IgD-negative memory B cell (primary cell): ENCODE results near the gene BTN2A1. TPM values are rescaled to one million over a fixed set of nuclear protein-coding genes. Genes with fewer than 3 reads are reported as not detected.
"Not testable (repeated sequence)": the region's sequence is repeated elsewhere in the genome, so short reads cannot be mapped to it uniquely, and the experiment has no call there.

ENCODE experiments used
- H3K27ac Mint-ChIP-seq, 3 donors: one replicate each; pipeline ENCODE4 v1.8.0; 2020 to 2022; ENCODE audit warnings: mild to moderate bottlenecking in 3 of 3, mixed read lengths in 3 of 3, moderate library complexity in 1 of 3
- H3K27me3 Mint-ChIP-seq: one replicate; pipeline ENCODE4 v1.8.0; 2021; ENCODE audit warnings: mixed read lengths
- H3K36me3 Mint-ChIP-seq: one replicate; pipeline ENCODE4 v1.8.0; 2020; ENCODE audit warnings: mild to moderate bottlenecking, mixed read lengths
- H3K4me1 Mint-ChIP-seq, 3 donors: one replicate each; pipeline ENCODE4 v1.8.0; 2020 to 2022; ENCODE audit warnings: mixed read lengths in 3 of 3, mild to moderate bottlenecking in 1 of 3
- H3K4me3 Mint-ChIP-seq, 4 donors: one replicate each; pipeline ENCODE4 v1.8.0; 2020 to 2022; ENCODE audit warnings: mild to moderate bottlenecking in 4 of 4, mixed read lengths in 4 of 4, moderate library complexity in 3 of 4
- H3K9me3 Mint-ChIP-seq, 3 donors: one replicate each; pipeline ENCODE4 v1.8.0; 2020 to 2021; ENCODE audit warnings: mixed read lengths in 3 of 3, mild to moderate bottlenecking in 1 of 3
- polyA plus RNA-seq: library from polyadenylated mRNA; unstranded; fragments of 300-500 nt; fragmentation: Illumina TruSeq; gene quantifications from one replicate; pipeline ENCODE4 v1.2.3, GENCODE V29; 2021

The BTN2A1 gene
- polyA plus RNA-seq, 1 donor from 2014 or later, result 16.9 TPM

GRCh38 chr6:26507658-26508057, 49.9 kb downstream of the BTN2A1 start:
- H3K9me3 Mint-ChIP-seq, result no peaks in the 10 kb centered on the region
- H3K36me3 Mint-ChIP-seq, result peaks cover 8% of the 10 kb centered on the region
- H3K27me3 Mint-ChIP-seq, result no peaks in the 10 kb centered on the region
- peaks cover 0 to 2% (median 2%) of the 10 kb centered on the region in 3 donors for H3K4me1 Mint-ChIP-seq
- H3K27ac Mint-ChIP-seq, result no peak overlapping the region
- no peak overlapping the region for H3K4me3 Mint-ChIP-seq

GRCh38 chr6:26511033-26511432, 53.3 kb downstream of the BTN2A1 start:
- H3K27me3 Mint-ChIP-seq, H3K4me3 Mint-ChIP-seq, H3K27ac Mint-ChIP-seq, H3K36me3 Mint-ChIP-seq, H3K9me3 Mint-ChIP-seq, H3K4me1 Mint-ChIP-seq: not testable (repeated sequence)

GRCh38 chr6:26514984-26515383, 57.2 kb downstream of the BTN2A1 start:
- no peaks in the 10 kb centered on the region for H3K27me3 Mint-ChIP-seq
- H3K4me3 Mint-ChIP-seq, result no peak overlapping the region
- no peak overlapping the region for H3K27ac Mint-ChIP-seq
- H3K4me1 Mint-ChIP-seq, result peaks cover 0 to 6% (median 5%) of the 10 kb centered on the region in 3 donors
- H3K9me3 Mint-ChIP-seq, result no peaks in the 10 kb centered on the region
- no peaks in the 10 kb centered on the region for H3K36me3 Mint-ChIP-seq

GRCh38 chr6:26516481-26517427, 59.0 kb downstream of the BTN2A1 start:
- Mint-ChIP-seq H3K27me3 (no peaks in the 10 kb centered on the region), H3K36me3 (no peaks in the 10 kb centered on the region), H3K4me3 (peak overlapping the region in 1 of 4 donors; percentile 68), H3K27ac (peak overlapping the region in 1 of 3 donors; percentile 76), H3K4me1 (peaks cover 8 to 13% (median 12%) of the 10 kb centered on the region in 3 donors), H3K9me3 (peaks cover 0 to 2% (median 0%) of the 10 kb centered on the region in 3 donors)

Other genes with a start within 250 kb of the BTN2A1 start
- 91.7 TPM for gene BTN3A2, start 92.8 kb upstream of the BTN2A1 start, polyA plus RNA-seq
- gene BTN2A2, start 74.8 kb upstream of the BTN2A1 start, polyA plus RNA-seq, result 33.8 TPM
- 38.6 TPM for gene BTN3A1, start 55.7 kb upstream of the BTN2A1 start, polyA plus RNA-seq
- gene BTN3A3, start 17.5 kb upstream of the BTN2A1 start, polyA plus RNA-seq, result 36.3 TPM
- 3.7 TPM for gene BTN1A1, start 42.3 kb downstream of the BTN2A1 start, polyA plus RNA-seq
- 120 TPM for gene HMGN4, start 80.4 kb downstream of the BTN2A1 start, polyA plus RNA-seq
- 44.0 TPM for gene ABT1, start 139.0 kb downstream of the BTN2A1 start, polyA plus RNA-seq
- gene ZNF322, start 201.8 kb downstream of the BTN2A1 start, polyA plus RNA-seq, result 9.7 TPM